AG04450 (cell line): Measurements from ENCODE around the gene AP2A2. TPM values are rescaled to one million over a fixed set of nuclear protein-coding genes. Genes with fewer than 3 reads are reported as not detected.
"Not testable (repeated sequence)": the region's sequence is repeated elsewhere in the genome, so short reads cannot be mapped to it uniquely, and the experiment has no call there.

Experiments used
- CTCF ChIA-PET: fragments of 300-600, 350-600 bp; formaldehyde crosslinking; extraction: SDS; loops from one replicate; lab custom pipeline; 2022; ENCODE audit warnings: antibody characterized with exemption, inconsistent platforms; lab: Charles Lee
- POLR2A ChIA-PET: fragments of 350-600 bp; formaldehyde crosslinking; extraction: SDS; loops from one replicate; lab custom pipeline; 2021; ENCODE audit warnings: antibody characterized with exemption, inconsistent platforms; lab: Yijun Ruan, JAX
- DNase-seq: peaks from one replicate; pipeline ENCODE4 v3.0.0-alpha.2; 2011; ENCODE audit warnings: low read depth, low spot score
- H3K27ac ChIP-seq: one replicate; pipeline ENCODE4 v1.5.1; 2012; ENCODE audit warnings: low read depth, low read length, control low read depth
- H3K27me3 ChIP-seq: one replicate; pipeline ENCODE4 v1.6.0; 2012; ENCODE audit warnings: low read length; ENCODE audit not compliant: control insufficient read depth, insufficient read depth
- H3K4me3 ChIP-seq: 2 replicates; pipeline ENCODE4 v1.5.1; 2011; ENCODE audit warnings: mild to moderate bottlenecking, low read depth, low read length, control low read depth
- H3K9me3 ChIP-seq: 2 replicates; pipeline ENCODE4 v1.5.1; 2012; ENCODE audit warnings: low read length; ENCODE audit not compliant: control insufficient read depth, insufficient read depth
- polyA plus RNA-seq: library from polyadenylated mRNA; depleted of rRNA; stranded (reverse); fragments of >200 nt; gene quantifications from 2 replicates; pipeline ENCODE4 v1.2.3, GENCODE V29; 2011
- TF ChIP-seq, protein P1 (sequence below): IDR thresholded peaks from 2 replicates; pipeline ENCODE4 v1.5.1; 2011; ENCODE audit warnings: low read depth, low read length, control low read depth, inconsistent platforms

Gene AP2A2
- polyA plus RNA-seq, 1 experiment = 54.2 TPM

DNA sequence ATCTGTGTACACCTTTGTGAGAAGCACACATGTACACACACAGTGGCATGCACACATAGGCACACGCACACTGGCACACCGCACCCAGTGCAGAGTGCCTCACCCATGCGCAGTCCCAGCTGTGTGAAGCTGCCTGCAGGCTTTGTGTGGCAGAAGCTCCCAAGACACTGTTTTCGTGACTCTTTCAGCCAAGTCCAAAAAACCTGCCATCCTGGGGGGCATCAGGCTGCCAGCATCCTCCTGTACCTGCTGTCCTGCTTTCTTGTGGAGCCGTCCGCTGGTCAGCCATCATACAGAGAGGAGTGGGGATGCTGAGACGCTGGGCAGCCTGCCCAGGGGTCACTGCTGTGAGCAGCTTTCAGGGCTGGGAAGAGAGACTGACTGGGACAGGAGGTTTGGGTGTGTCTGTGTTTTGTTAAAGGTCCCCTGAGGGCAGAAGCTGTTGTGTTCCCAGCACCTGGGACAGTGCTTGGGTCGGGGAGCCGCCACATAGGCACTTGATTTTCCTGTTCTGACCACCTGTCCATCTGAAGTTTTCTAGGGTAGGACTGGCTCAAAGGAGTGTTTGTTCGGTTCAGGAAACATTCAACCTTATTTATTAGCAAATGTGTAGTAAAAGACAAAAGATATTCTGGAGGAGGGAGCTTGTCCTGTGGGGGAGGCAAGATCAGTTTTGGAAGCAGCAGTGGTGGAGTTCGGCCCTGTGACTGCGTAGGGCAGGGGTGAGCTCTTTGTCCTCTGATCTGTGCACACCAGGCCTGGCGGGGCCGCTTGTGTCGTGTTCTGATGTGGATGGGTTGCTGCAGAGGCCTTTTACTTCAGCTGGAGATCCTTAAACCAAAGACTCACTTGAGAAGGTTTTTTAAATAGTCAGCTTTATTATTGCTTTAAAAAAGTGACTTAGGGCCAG is 29.7 kb downstream of the AP2A2 start:
- POLR2A ChIA-PET = no interaction called here
- CTCF ChIA-PET = interaction anchor here (0.7 kb wide), 1 partner anchor 19 kb away, joined by 4 read pairs; no protein-coding TSS in a partner anchor
- no peak overlapping the region for H3K27ac ChIP-seq

DNA sequence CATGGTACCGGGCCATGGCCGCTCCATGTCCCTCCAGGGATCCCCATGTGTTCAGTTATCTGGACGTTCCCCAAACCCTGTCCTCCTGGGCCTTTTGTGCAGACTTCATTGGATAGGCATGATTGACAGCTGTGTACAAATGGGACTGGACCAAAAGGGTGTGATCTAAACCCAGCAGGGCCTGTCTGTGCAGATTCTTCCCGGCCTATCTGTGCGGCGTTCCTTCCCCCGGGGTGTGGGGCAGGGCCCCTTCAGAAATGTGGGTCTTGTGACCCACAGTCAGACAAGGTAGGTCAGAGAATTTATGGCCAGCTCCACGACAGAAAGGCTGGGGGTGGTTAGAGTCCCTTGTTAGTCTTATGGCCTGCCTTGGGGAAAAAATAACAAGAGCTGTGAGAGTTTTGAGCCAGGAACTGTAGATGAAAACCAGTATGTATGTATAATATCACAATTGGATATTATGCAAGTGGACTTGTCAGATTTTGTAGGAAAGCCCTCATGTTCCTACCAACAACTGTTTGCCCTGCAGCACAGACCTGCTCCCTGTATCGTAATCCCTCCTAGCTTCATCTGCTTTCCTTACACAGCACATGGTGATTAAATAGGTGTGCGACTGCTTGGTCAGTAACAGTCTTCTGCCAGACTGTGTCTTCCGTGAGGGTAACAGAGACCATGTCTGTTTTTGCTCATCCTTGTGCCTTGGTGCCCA is 31.7 kb downstream of the AP2A2 start:
- ChIA-PET CTCF (no interaction called here), POLR2A (no interaction called here)
- no peak overlapping the region for H3K27ac ChIP-seq
- no peaks in the 10 kb centered on the region for H3K27me3 ChIP-seq
- DNase-seq = no peak
- no peaks in the 10 kb centered on the region for H3K9me3 ChIP-seq
- TF ChIP-seq, protein P1, sequence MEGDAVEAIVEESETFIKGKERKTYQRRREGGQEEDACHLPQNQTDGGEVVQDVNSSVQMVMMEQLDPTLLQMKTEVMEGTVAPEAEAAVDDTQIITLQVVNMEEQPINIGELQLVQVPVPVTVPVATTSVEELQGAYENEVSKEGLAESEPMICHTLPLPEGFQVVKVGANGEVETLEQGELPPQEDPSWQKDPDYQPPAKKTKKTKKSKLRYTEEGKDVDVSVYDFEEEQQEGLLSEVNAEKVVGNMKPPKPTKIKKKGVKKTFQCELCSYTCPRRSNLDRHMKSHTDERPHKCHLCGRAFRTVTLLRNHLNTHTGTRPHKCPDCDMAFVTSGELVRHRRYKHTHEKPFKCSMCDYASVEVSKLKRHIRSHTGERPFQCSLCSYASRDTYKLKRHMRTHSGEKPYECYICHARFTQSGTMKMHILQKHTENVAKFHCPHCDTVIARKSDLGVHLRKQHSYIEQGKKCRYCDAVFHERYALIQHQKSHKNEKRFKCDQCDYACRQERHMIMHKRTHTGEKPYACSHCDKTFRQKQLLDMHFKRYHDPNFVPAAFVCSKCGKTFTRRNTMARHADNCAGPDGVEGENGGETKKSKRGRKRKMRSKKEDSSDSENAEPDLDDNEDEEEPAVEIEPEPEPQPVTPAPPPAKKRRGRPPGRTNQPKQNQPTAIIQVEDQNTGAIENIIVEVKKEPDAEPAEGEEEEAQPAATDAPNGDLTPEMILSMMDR = no peak
- H3K4me3 ChIP-seq = no peak overlapping the region

More for the DNA sequence above, 29.7 kb downstream of the AP2A2 start:
- no peak overlapping the region for H3K4me3 ChIP-seq
- TF ChIP-seq, protein P1 = no peak
- H3K9me3 ChIP-seq = no peaks in the 10 kb centered on the region
- no peak for DNase-seq
- H3K27me3 ChIP-seq = no peaks in the 10 kb centered on the region

DNA sequence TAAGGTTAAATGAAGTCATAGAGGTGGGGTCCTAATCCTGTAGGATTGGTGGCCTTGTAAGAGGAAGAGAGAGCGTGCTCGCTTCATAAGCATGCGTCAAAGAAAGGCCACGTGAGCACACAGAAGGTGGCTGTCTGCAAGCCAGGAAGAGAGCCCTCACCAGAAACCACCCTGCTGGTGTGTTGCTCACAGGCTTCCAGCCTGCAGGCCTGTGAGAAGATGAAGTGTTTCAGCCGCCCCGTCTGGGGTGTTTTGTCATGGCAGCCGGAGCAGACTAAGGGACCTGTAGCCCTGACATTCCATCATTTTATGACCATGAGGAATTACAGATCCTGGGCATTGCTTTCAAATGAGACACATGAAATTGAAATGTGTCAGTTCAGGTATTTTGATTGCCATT is 32.4 kb downstream of the AP2A2 start:
- POLR2A ChIA-PET = no interaction called here
- CTCF ChIA-PET = no interaction called here

DNA sequence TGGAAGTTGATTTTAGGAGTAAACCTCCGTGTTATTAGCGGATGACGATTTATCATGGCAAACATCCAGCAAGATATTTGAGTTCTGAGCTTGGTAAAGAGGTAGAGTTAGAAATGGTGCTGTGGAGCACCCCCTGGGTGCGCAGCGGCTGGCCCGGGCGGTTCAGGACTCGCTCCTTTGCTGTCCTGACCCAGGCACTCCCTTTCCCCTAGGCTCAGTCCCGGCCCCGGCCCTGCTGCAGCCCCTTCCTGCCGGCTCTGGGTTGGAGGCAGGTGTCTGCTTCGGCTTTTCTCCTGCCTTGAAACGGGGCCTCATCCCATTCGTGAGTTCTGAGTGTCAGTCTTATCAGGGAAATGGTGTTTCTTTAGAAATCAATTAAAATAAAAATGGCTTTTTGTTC is 33.4 kb downstream of the AP2A2 start:
- Histone ChIP-seq H3K27ac (no peak overlapping the region), H3K9me3 (no peaks in the 10 kb centered on the region), H3K27me3 (no peaks in the 10 kb centered on the region), H3K4me3 (no peak overlapping the region)
- TF ChIP-seq, protein P1 = no peak
- CTCF ChIA-PET = no interaction called here
- no peak for DNase-seq
- POLR2A ChIA-PET = no interaction called here

More for the DNA sequence above, 32.4 kb downstream of the AP2A2 start:
- Histone ChIP-seq H3K27ac (no peak overlapping the region), H3K27me3 (no peaks in the 10 kb centered on the region), H3K9me3 (no peaks in the 10 kb centered on the region), H3K4me3 (no peak overlapping the region)
- no peak for DNase-seq
- TF ChIP-seq, protein P1 = no peak

GRCh38 chr11:959608-960007 is 33.9 kb downstream of the AP2A2 start:
- TF ChIP-seq, protein P1 = no peak
- H3K27ac ChIP-seq = no peak overlapping the region
- POLR2A ChIA-PET = no interaction called here
- no peak for DNase-seq
- H3K4me3 ChIP-seq = no peak overlapping the region
- CTCF ChIA-PET = no interaction called here
- H3K27me3 ChIP-seq = no peaks in the 10 kb centered on the region
- H3K9me3 ChIP-seq = no peaks in the 10 kb centered on the region

- POLR2A ChIA-PET = interaction anchor here (0.6 kb wide), 1 partner anchor 31 kb away, joined by 4 read pairs; no protein-coding TSS in a partner anchor
- H3K9me3 ChIP-seq, DNase-seq, H3K27me3 ChIP-seq, H3K27ac ChIP-seq, H3K4me3 ChIP-seq, CTCF ChIA-PET: not testable (repeated sequence)
Measured at GRCh38 chr11:961310-961920, 35.7 kb downstream of the AP2A2 start.
